MM.1S (cell line): ENCODE data around the gene MYBPHL.

ENCODE experiments used
- DNase-seq: peaks from one replicate; pipeline ENCODE4 v3.0.0-alpha.2; 2015
- H2AFZ ChIP-seq: fragments of 300-600 bp; sonication (generic); 2 replicates; pipeline ENCODE4 v1.6.0; 2016; ENCODE audit warnings: antibody characterized with exemption, low read length
- H3F3A ChIP-seq: fragments of 300-600 bp; sonication (generic); 2 replicates; pipeline ENCODE4 v1.6.1; 2016; ENCODE audit warnings: mild to moderate bottlenecking, antibody characterized with exemption, low read length, moderate library complexity, mixed read lengths; ENCODE audit not compliant: insufficient read depth
- H3K27ac ChIP-seq: fragments of 300-600 bp; sonication (generic); 2 replicates; pipeline ENCODE4 v1.5.1; 2016; ENCODE audit warnings: mild to moderate bottlenecking, low read length
- H3K27me3 ChIP-seq: fragments of 300-600 bp; sonication (generic); replicated peaks from 2 replicates; pipeline ENCODE4 v1.6.0; 2016; ENCODE audit warnings: low read length; ENCODE audit not compliant: insufficient read depth
- H3K36me3 ChIP-seq: fragments of 300-600 bp; sonication (generic); replicated peaks from 2 replicates; pipeline ENCODE4 v1.6.1; 2016; ENCODE audit warnings: mild to moderate bottlenecking, low read length, mixed read lengths; ENCODE audit not compliant: insufficient read depth
- H3K4me1 ChIP-seq: fragments of 300-600 bp; sonication (generic); 2 replicates; pipeline ENCODE4 v1.6.1; 2016; ENCODE audit warnings: low read length, mixed read lengths
- H3K4me2 ChIP-seq: fragments of 300-600 bp; sonication (generic); 2 replicates; pipeline ENCODE4 v1.6.0; 2016; ENCODE audit warnings: low read depth, low read length
- H3K4me3 ChIP-seq: fragments of 300-600 bp; sonication (generic); 2 replicates; pipeline ENCODE4 v1.5.1; 2016; ENCODE audit warnings: low read length, mixed read lengths
- H3K79me2 ChIP-seq: fragments of 300-600 bp; sonication (generic); 2 replicates; pipeline ENCODE4 v1.6.1; 2016; ENCODE audit warnings: mixed run types, low read length, mixed read lengths
- H3K9ac ChIP-seq: fragments of 300-600 bp; sonication (generic); 2 replicates; pipeline ENCODE4 v1.6.1; 2016; ENCODE audit warnings: low read length, mixed read lengths
- H3K9me2 ChIP-seq: fragments of 300-600 bp; sonication (generic); replicated peaks from 2 replicates; pipeline ENCODE4 v1.6.1; 2016; ENCODE audit warnings: mild to moderate bottlenecking, low read length, mixed read lengths; ENCODE audit not compliant: insufficient read depth
- H3K9me3 ChIP-seq: fragments of 300-600 bp; sonication (generic); replicated peaks from 2 replicates; pipeline ENCODE4 v1.6.1; 2016; ENCODE audit warnings: mild to moderate bottlenecking, low read length, mixed read lengths; ENCODE audit not compliant: insufficient read depth
- H4K20me1 ChIP-seq: fragments of 300-600 bp; sonication (generic); 2 replicates; pipeline ENCODE4 v1.6.1; 2016; ENCODE audit warnings: mild to moderate bottlenecking, low read length, moderate library complexity, mixed read lengths; ENCODE audit not compliant: insufficient read depth
- CTCF ChIP-seq: fragments of 300-600 bp; sonication (generic); IDR thresholded peaks from 2 replicates; pipeline ENCODE4 v1.5.1; 2016; ENCODE audit warnings: antibody characterized with exemption, low read length, mixed read lengths
- EZH2 ChIP-seq: fragments of 300-600 bp; sonication (generic); optimal IDR thresholded peaks from 2 replicates; pipeline ENCODE3; 2017; ENCODE audit warnings: low read depth, mild to moderate bottlenecking, antibody characterized with exemption, low read length, mixed read lengths
- EZH2phosphoT487 ChIP-seq: fragments of 300-600 bp; sonication (generic); IDR thresholded peaks from 2 replicates; pipeline ENCODE4 v1.6.1; 2018; ENCODE audit warnings: antibody characterized with exemption, low read length

Gene MYBPHL

GRCh38 chr1:109243221-109243620 lies 63.6 kb downstream of the MYBPHL start:
- Histone ChIP-seq H3K4me2 (no peak overlapping the region), H3K36me3 (no peaks in the 10 kb centered on the region), H2AFZ (no peak overlapping the region), H3K9me3 (no peaks in the 10 kb centered on the region), H3K9me2 (no peaks in the 10 kb centered on the region), H3K4me1 (no peaks in the 10 kb centered on the region), H4K20me1 (no peaks in the 10 kb centered on the region), H3K79me2 (no peaks in the 10 kb centered on the region), H3K4me3 (no peak overlapping the region), H3K27ac (no peak overlapping the region), H3K27me3 (no peaks in the 10 kb centered on the region), H3K9ac (no peak overlapping the region), H3F3A (no peaks in the 10 kb centered on the region)
- no peak for TF ChIP-seq EZH2phosphoT487
- TF ChIP-seq EZH2 = no peak
- TF ChIP-seq CTCF = no peak
- DNase-seq = no peak

- Histone ChIP-seq H3K4me2 (no peak overlapping the region), H4K20me1 (no peaks in the 10 kb centered on the region), H3K9ac (no peak overlapping the region), H3K9me3 (no peaks in the 10 kb centered on the region), H3K9me2 (no peaks in the 10 kb centered on the region), H3K4me3 (no peak overlapping the region), H3K27me3 (no peaks in the 10 kb centered on the region), H3F3A (no peaks in the 10 kb centered on the region), H3K4me1 (no peaks in the 10 kb centered on the region), H3K79me2 (no peaks in the 10 kb centered on the region), H2AFZ (no peak overlapping the region), H3K36me3 (no peaks in the 10 kb centered on the region), H3K27ac (no peak overlapping the region)
- no peak for DNase-seq
- no peak for TF ChIP-seq CTCF
- TF ChIP-seq EZH2phosphoT487 = no peak
- TF ChIP-seq EZH2 = no peak
Observed at GRCh38 chr1:109242387-109242786, 64.4 kb downstream of the MYBPHL start.
